Hepatocyte (in vitro differentiated cells): Measurements from ENCODE around the gene C13orf42. TPM values are rescaled to one million over a fixed set of nuclear protein-coding genes. Genes with fewer than 3 reads are reported as not detected.

Experiments used
- DNase-seq: peaks from one replicate; pipeline ENCODE4 v3.0.0-alpha.2; 2016; ENCODE audit warnings: low spot score
- H2AFZ ChIP-seq: fragments of 200-600 bp; sonication (generic); 2 replicates; pipeline ENCODE4 v1.6.0; 2016; ENCODE audit warnings: antibody characterized with exemption, mild to moderate bottlenecking
- H3K27ac ChIP-seq: fragments of 200-600 bp; sonication (generic); 2 replicates; pipeline ENCODE4 v1.5.1; 2016; ENCODE audit warnings: mild to moderate bottlenecking
- H3K27me3 ChIP-seq: fragments of 200-600 bp; sonication (generic); 2 replicates; pipeline ENCODE4 v1.6.1; 2016
- H3K36me3 ChIP-seq: fragments of 200-600 bp; sonication (generic); replicated peaks from 2 replicates; pipeline ENCODE4 v1.5.1; 2016; ENCODE audit warnings: low read depth; ENCODE audit not compliant: insufficient read depth
- H3K4me1 ChIP-seq: fragments of 200-600 bp; sonication (generic); 2 replicates; pipeline ENCODE4 v1.5.1; 2016; ENCODE audit warnings: mild to moderate bottlenecking, moderate library complexity; ENCODE audit not compliant: insufficient read depth
- H3K4me2 ChIP-seq: fragments of 200-600 bp; sonication (generic); 2 replicates; pipeline ENCODE4 v1.6.0; 2016
- H3K4me3 ChIP-seq: fragments of 200-600 bp; sonication (generic); 2 replicates; pipeline ENCODE4 v1.5.1; 2016; ENCODE audit warnings: mild to moderate bottlenecking
- H3K79me2 ChIP-seq: fragments of 200-600 bp; sonication (generic); 2 replicates; pipeline ENCODE4 v1.6.0; 2017; ENCODE audit warnings: mild to moderate bottlenecking
- H3K9me2 ChIP-seq: fragments of 200-600 bp; sonication (generic); replicated peaks from 2 replicates; pipeline ENCODE4 v1.6.0; 2017; ENCODE audit warnings: mild to moderate bottlenecking; ENCODE audit not compliant: insufficient read depth
- H3K9me3 ChIP-seq: fragments of 200-600 bp; sonication (generic); 2 replicates; pipeline ENCODE4 v1.5.1; 2016; ENCODE audit warnings: low read depth, mild to moderate bottlenecking
- H4K20me1 ChIP-seq: fragments of 200-600 bp; sonication (generic); 2 replicates; pipeline ENCODE4 v1.6.0; 2016; ENCODE audit warnings: mild to moderate bottlenecking; ENCODE audit not compliant: insufficient read depth, poor library complexity, severe bottlenecking
- CTCF ChIP-seq: fragments of 200-600 bp; sonication (generic); IDR thresholded peaks from 2 replicates; pipeline ENCODE4 v1.5.1; 2016; ENCODE audit warnings: antibody characterized with exemption, mild to moderate bottlenecking; ENCODE audit not compliant: poor library complexity
- EZH2 ChIP-seq: fragments of 200-600 bp; sonication (generic); IDR thresholded peaks from 2 replicates; pipeline ENCODE4 v1.6.1; 2016; ENCODE audit warnings: antibody characterized with exemption, mild to moderate bottlenecking, borderline replicate concordance
- EZH2phosphoT487 ChIP-seq: fragments of 200-600 bp; sonication (generic); IDR thresholded peaks from one replicate; pipeline ENCODE4 v1.6.1; 2018; ENCODE audit warnings: antibody characterized with exemption, mild to moderate bottlenecking, low read depth, moderate library complexity; ENCODE audit not compliant: unreplicated experiment, severe bottlenecking
- WGBS: methylation state at CpG from one replicate; pipeline ENCODE4 v1.1.6; 2016; ENCODE audit warnings: low lambda C conversion rate; ENCODE audit errors: missing lambda C conversion rate; 5-methylcytosine and 5-hydroxymethylcytosine counted together
- polyA plus RNA-seq: library from polyadenylated mRNA; unstranded; fragments of >200 nt; fragmentation: Nextera tagmentation; extraction: Ambion mirVana; gene quantifications from 2 replicates; pipeline ENCODE4 v1.2.1, GENCODE V29; 2016
- total RNA-seq: library from RNA; depleted of rRNA; stranded (reverse); fragments of >200 nt; gene quantifications from 2 replicates; pipeline ENCODE4 v1.2.3, GENCODE V29; 2014

C13orf42 gene
- total and polyA plus RNA-seq, 2 experiments from 2014 or later, result not detected

- H3K27me3 ChIP-seq, result peaks cover 3% of the 10 kb centered on the region
- no peaks in the 10 kb centered on the region for H3K79me2 ChIP-seq
- H3K4me2 ChIP-seq, result no peak overlapping the region
- H3K9me2 ChIP-seq, result no peaks in the 10 kb centered on the region
- no peak overlapping the region for H3K27ac ChIP-seq
- H3K4me3 ChIP-seq, result no peak overlapping the region
- no peak for TF ChIP-seq EZH2phosphoT487
- no peak for TF ChIP-seq EZH2
- no peak for TF ChIP-seq CTCF
- H2AFZ ChIP-seq, result no peak overlapping the region
- no peaks in the 10 kb centered on the region for H3K4me1 ChIP-seq
- H4K20me1 ChIP-seq, result no peaks in the 10 kb centered on the region
- no peaks in the 10 kb centered on the region for H3K36me3 ChIP-seq
- DNase-seq, result no peak
- WGBS, result 99% methylated on average over 3 of the region's 3 CpGs
- H3K9me3 ChIP-seq, result no peaks in the 10 kb centered on the region
These were observed 78.2 kb downstream of the C13orf42 start for GRCh38 chr13:51032831-51033230.

Other genes with a start within 250 kb of the C13orf42 start
- 30.9 and 42.5 TPM in 2 replicates for gene RNASEH2B, start 201.5 kb downstream of the C13orf42 start, total RNA-seq
- 22.3 and 27.5 TPM in 2 replicates for gene RNASEH2B, start 201.5 kb downstream of the C13orf42 start, polyA plus RNA-seq
- gene FAM124A, start 111.1 kb upstream of the C13orf42 start, total RNA-seq, result 0.60 and 0.64 TPM in 2 replicates
- gene FAM124A, start 111.1 kb upstream of the C13orf42 start, polyA plus RNA-seq, result 1.7 TPM in 1 of 2 replicates, not detected in the other
- 40.1 and 53.6 TPM in 2 replicates for gene SERPINE3, start 228.4 kb upstream of the C13orf42 start, total RNA-seq
- 163 and 297 TPM in 2 replicates for gene SERPINE3, start 228.4 kb upstream of the C13orf42 start, polyA plus RNA-seq